ENCODE measurements around the gene RAB44.

The RAB44 gene

GRCh38 chr6:36686668-36687513 is 10.7 kb upstream of the RAB44 start:
- H3K4me3 ChIP-seq (ENCODE audit: low read depth, low read length), result no peak overlapping the region
- TF ChIP-seq MYC (IDR thresholded peaks at IDR 0.05; ENCODE audit: low read depth, low read length) (no peak), POLR2A (IDR thresholded peaks at IDR 0.05; ENCODE audit: extremely low read depth, insufficient read length) (no peak)
- TF ChIP-seq, protein P1, sequence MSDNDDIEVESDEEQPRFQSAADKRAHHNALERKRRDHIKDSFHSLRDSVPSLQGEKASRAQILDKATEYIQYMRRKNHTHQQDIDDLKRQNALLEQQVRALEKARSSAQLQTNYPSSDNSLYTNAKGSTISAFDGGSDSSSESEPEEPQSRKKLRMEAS (IDR thresholded peaks at IDR 0.05; ENCODE audit: low read depth, low read length), result no peak
- TF ChIP-seq, protein P2, sequence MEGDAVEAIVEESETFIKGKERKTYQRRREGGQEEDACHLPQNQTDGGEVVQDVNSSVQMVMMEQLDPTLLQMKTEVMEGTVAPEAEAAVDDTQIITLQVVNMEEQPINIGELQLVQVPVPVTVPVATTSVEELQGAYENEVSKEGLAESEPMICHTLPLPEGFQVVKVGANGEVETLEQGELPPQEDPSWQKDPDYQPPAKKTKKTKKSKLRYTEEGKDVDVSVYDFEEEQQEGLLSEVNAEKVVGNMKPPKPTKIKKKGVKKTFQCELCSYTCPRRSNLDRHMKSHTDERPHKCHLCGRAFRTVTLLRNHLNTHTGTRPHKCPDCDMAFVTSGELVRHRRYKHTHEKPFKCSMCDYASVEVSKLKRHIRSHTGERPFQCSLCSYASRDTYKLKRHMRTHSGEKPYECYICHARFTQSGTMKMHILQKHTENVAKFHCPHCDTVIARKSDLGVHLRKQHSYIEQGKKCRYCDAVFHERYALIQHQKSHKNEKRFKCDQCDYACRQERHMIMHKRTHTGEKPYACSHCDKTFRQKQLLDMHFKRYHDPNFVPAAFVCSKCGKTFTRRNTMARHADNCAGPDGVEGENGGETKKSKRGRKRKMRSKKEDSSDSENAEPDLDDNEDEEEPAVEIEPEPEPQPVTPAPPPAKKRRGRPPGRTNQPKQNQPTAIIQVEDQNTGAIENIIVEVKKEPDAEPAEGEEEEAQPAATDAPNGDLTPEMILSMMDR (IDR thresholded peaks at IDR 0.05; ENCODE audit: low read depth, low read length), result no peak
- no peak for DNase-seq (ENCODE audit: low read depth)

GRCh38 chr6:36688063-36688738 is 9.4 kb upstream of the RAB44 start:
- H3K4me3 ChIP-seq (ENCODE audit: low read depth, low read length), result no peak overlapping the region
- no peak for DNase-seq (ENCODE audit: low read depth)
- TF ChIP-seq, protein P1 (IDR thresholded peaks at IDR 0.05; ENCODE audit: low read depth, low read length), result no peak
- TF ChIP-seq POLR2A (IDR thresholded peaks at IDR 0.05; ENCODE audit: extremely low read depth, insufficient read length) (no peak), MYC (IDR thresholded peaks at IDR 0.05; ENCODE audit: low read depth, low read length) (no peak)
- TF ChIP-seq, protein P2 (IDR thresholded peaks at IDR 0.05; ENCODE audit: low read depth, low read length), result no peak

DNA sequence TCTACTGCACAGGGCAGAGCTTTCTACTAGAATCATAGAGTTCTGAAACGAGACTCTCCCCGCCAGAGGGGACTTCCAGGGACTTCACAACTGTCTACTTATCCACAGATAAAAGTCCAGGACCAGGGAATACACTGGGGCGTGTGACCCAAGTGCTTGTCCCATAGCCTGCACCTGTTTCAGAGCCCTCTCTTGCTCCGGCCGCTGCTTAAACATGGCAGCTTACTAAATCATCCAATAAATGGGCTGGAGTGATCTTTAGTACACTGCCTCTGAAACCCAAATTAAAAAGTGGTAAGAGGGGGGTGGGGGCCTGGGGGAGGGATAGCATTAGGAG is 8.9 kb upstream of the RAB44 start:
- TF ChIP-seq, protein P2 (IDR thresholded peaks at IDR 0.05; ENCODE audit: low read depth, low read length), result no peak
- TF ChIP-seq, protein P1 (IDR thresholded peaks at IDR 0.05; ENCODE audit: low read depth, low read length), result no peak
- TF ChIP-seq MYC (IDR thresholded peaks at IDR 0.05; ENCODE audit: low read depth, low read length) (no peak), POLR2A (IDR thresholded peaks at IDR 0.05; ENCODE audit: extremely low read depth, insufficient read length) (no peak)
- H3K4me3 ChIP-seq (ENCODE audit: low read depth, low read length), result no peak overlapping the region
- no peak for DNase-seq (ENCODE audit: low read depth)

- no peak for DNase-seq (ENCODE audit: low read depth)
- TF ChIP-seq POLR2A (IDR thresholded peaks at IDR 0.05; ENCODE audit: extremely low read depth, insufficient read length) (no peak), MYC (IDR thresholded peaks at IDR 0.05; ENCODE audit: low read depth, low read length) (no peak)
- TF ChIP-seq, protein P2 (IDR thresholded peaks at IDR 0.05; ENCODE audit: low read depth, low read length), result no peak
- TF ChIP-seq, protein P1 (IDR thresholded peaks at IDR 0.05; ENCODE audit: low read depth, low read length), result no peak
- no peak overlapping the region for H3K4me3 ChIP-seq (ENCODE audit: low read depth, low read length)
Observed at GRCh38 chr6:36691011-36691410, 6.6 kb upstream of the RAB44 start.

GRCh38 chr6:36691612-36692011 is 6.0 kb upstream of the RAB44 start:
- TF ChIP-seq, protein P1 (IDR thresholded peaks at IDR 0.05; ENCODE audit: low read depth, low read length), result no peak
- TF ChIP-seq, protein P2 (IDR thresholded peaks at IDR 0.05; ENCODE audit: low read depth, low read length), result no peak
- TF ChIP-seq MYC (IDR thresholded peaks at IDR 0.05; ENCODE audit: low read depth, low read length), result no peak
- TF ChIP-seq POLR2A (IDR thresholded peaks at IDR 0.05; ENCODE audit: extremely low read depth, insufficient read length), result no peak
- no peak for DNase-seq (ENCODE audit: low read depth)
- no peak overlapping the region for H3K4me3 ChIP-seq (ENCODE audit: low read depth, low read length)
